Subcutaneous adipose tissue (tissue), 4 donors: ENCODE measurements around the gene BANP. TPM values are rescaled to one million over a fixed set of nuclear protein-coding genes. Genes with fewer than 3 reads are reported as not detected.

Experiments
- total RNA-seq, 4 donors: library from RNA; depleted of rRNA; stranded (reverse); fragments of >200 nt; gene quantifications; one replicate each; pipeline ENCODE4 v1.1.0, GENCODE V29; 2016
- TF ChIP-seq, protein P1 (sequence below): fragments of 450-650 bp; IDR thresholded peaks from one replicate; pipeline ENCODE4 v1.5.1; 2016; ENCODE audit warnings: low read depth, mild to moderate bottlenecking, control low read depth, antibody characterized with exemption, moderate library complexity

Gene BANP
- total RNA-seq, 4 donors from 2014 or later = 12.9 to 21.1 (median 16.9) TPM

DNA sequence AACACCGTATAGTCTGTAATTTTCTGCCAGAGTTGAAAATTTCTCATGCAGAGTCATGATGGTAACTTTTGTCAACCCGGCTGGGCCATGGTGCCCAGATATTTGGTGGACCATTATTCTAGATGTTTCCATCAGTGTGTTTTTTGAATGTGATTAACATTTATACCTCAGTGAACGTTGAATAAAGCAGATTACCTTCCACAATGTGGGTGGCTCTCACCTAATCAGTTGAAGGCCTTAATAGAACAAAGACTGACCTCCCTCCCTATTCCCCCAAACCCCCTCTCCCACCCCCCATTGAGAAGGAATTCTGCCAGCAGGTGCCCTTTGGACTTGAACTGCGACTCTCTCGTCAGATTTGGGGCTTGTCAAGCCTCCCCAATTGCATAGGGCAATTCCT is 8.6 kb upstream of the BANP start:
- TF ChIP-seq, protein P1, sequence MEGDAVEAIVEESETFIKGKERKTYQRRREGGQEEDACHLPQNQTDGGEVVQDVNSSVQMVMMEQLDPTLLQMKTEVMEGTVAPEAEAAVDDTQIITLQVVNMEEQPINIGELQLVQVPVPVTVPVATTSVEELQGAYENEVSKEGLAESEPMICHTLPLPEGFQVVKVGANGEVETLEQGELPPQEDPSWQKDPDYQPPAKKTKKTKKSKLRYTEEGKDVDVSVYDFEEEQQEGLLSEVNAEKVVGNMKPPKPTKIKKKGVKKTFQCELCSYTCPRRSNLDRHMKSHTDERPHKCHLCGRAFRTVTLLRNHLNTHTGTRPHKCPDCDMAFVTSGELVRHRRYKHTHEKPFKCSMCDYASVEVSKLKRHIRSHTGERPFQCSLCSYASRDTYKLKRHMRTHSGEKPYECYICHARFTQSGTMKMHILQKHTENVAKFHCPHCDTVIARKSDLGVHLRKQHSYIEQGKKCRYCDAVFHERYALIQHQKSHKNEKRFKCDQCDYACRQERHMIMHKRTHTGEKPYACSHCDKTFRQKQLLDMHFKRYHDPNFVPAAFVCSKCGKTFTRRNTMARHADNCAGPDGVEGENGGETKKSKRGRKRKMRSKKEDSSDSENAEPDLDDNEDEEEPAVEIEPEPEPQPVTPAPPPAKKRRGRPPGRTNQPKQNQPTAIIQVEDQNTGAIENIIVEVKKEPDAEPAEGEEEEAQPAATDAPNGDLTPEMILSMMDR = no peak

DNA sequence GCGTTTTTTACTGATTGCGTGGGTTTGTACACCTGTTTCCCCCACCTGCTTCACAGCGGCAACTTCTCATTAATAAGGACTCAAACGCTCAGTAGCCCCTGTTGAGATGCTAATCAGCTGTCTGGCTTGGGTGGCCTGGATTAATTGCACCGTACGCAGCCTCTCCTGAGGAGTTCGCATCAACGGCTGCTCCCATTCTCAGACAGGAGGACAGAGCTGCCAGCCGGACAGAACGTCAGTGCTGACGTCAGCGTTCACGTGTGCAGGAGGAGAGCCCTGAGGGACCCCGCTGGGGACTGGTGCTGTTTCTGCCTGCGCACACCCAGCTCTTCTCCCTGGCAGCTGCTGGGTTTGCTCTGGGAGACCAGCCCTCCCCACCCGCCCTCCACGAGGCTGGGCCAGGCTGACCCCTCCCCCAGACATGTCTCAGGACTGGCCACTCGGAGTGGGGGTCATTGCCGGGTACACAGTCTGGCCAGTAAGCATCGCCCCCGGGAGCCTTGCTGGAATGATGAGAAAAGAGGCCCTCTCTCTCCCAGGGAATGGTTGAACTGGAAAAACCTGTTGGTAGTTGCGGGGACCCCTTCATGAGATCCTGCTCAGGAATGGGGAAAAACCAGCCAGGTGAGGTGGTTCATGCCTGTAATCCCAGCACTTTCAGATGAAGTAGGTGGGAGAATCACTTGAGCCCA is 5.7 kb upstream of the BANP start:
- TF ChIP-seq, protein P1 = no peak

DNA sequence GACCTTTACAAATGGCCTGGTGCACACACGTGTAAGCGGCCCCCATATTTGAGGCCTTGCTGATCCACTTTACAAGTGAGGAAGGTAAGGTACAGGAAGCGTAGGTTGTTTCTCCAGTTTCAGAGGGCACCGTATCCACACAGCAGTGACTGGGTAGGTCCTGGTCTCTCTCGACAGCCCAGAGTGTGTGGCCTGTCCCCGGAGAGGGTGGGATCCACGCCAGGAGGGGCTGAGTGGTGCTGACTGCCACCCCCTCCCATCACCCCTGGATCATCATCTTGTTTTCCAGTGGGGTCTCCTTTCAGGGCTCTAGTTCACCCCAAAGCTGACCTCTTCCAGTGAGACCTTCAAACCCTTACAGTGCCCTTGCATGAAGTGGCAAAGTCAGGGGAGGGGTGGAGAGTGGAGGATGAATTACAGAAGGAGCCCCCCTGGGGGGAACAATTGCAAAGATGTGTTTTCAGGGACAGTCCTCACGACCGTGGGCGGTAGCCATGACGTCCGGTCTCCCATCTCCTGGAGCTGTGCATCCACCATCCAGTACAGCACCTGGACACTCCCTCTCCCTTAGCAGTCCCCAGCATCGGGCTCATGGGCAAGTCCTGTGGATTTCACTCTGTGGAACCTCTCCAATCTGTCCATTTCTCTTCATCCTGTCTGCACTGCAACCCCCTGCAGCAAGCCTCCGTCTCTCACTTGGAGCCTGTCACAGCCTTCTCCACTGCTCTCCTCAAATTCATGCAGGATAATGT is 4.5 kb upstream of the BANP start:
- TF ChIP-seq, protein P1 = no peak

DNA sequence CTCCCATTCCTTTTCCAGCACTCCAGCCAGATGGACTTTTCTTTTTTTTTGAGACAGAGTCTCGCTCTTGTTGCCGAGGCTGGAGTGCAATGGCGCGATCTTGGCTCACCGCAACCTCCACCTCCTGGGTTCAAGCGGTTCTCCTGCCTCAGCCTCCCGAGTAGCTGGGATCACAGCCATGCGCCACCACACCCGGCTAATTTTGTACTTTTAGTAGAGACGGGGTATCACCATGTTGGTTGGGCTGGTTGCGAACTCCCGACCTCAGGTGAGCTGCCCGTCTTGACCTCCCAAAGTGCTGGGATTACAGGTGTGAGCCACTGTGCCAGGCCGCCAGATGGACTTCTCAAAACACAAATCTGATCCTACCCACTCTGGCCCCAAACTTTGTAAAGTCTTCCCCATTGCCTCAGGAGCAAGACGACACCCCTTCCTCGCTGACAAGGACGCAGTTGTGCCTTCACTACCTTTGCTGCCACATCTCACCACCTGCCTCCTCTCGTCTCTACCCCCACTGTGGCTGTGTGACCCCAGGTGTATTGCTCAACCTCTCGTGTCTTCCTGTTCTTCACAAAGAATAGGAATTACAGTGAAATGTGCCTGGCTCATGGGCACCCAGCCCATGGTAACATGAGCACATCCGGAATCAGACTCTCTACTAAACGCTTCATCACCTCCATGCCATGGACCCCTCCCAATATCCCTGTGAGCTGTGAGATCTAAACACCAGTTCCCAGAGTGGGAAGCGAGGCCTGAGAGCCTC is 3.7 kb upstream of the BANP start:
- TF ChIP-seq, protein P1 = no peak

DNA sequence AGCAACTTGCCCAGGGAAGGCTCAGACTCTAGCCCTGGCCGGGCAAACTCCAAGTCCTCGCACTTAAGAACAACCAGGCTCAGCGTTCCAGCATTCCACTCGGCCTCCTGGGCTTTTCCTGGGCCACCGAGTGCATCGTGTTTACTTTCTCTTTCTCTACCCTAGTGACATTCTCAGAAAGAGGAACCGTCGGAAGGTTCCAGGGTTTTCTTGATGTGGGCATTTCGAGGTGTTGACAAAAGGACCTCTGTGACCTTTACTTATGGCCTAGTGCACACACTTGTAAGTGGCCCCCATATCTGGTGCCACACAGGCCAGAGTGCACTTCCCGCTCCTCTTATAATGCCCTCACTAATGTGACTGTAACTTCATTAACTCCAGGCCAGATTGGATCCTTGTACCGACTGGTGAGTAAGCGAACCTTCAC is 3.1 kb upstream of the BANP start:
- TF ChIP-seq, protein P1 = no peak

DNA sequence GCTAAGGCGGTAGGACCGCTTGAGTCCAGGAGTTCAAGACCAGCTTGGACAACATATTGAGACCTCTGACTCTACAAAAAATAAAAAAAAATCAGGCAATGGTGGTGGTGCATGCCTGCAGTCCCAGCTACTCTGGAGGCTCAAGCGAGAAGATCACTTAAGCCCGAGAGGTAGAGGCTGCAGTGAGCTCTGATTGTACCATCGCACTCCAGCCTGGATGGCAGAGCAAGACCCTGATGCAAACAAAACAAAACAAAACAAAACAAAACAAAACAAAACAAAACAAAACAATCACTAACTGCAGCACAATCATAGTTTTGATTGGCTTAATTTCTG is 2.5 kb upstream of the BANP start:
- TF ChIP-seq, protein P1 = no peak
